Neural cell (in vitro differentiated cells): ENCODE data around the gene DAAM2.

ENCODE experiments used
- CTCF ChIP-seq: fragments of 450-650 bp; IDR thresholded peaks from 2 replicates; pipeline ENCODE4 v1.5.1; 2014; ENCODE audit warnings: antibody characterized with exemption, mild to moderate bottlenecking, moderate library complexity; ENCODE audit not compliant: poor library complexity, severe bottlenecking
- EP300 ChIP-seq: fragments of 450-650 bp; conservative IDR thresholded peaks from 2 replicates; pipeline ENCODE4 v1.6.1; 2014; ENCODE audit warnings: antibody characterized with exemption, mild to moderate bottlenecking, moderate library complexity; ENCODE audit not compliant: poor library complexity, severe bottlenecking
- EZH2 ChIP-seq: fragments of 200-600, 300-800 bp; shearing (Covaris generic), sonication (generic); IDR thresholded peaks from 2 replicates; pipeline ENCODE4 v1.6.1; 2014; ENCODE audit warnings: antibody characterized with exemption, low read length, borderline replicate concordance, mild to moderate bottlenecking; ENCODE audit not compliant: insufficient read depth, poor library complexity, severe bottlenecking
- RAD21 ChIP-seq: fragments of 450-650 bp; conservative IDR thresholded peaks from 2 replicates; pipeline ENCODE4 v1.6.1; 2014; ENCODE audit warnings: antibody characterized with exemption, mild to moderate bottlenecking, moderate library complexity
- SMC3 ChIP-seq: fragments of 450-650 bp; conservative IDR thresholded peaks from 2 replicates; pipeline ENCODE4 v1.6.1; 2014; ENCODE audit warnings: antibody characterized with exemption, mild to moderate bottlenecking, moderate library complexity; ENCODE audit not compliant: poor library complexity

- TF ChIP-seq CTCF, result no peak
- no peak for TF ChIP-seq SMC3
- TF ChIP-seq EP300, result no peak
- TF ChIP-seq EZH2, result no peak
- no peak for TF ChIP-seq RAD21
Measured at GRCh38 chr6:39849228-39849627, 57.1 kb downstream of the DAAM2 start.
